ENCODE results near the gene ABCC1.

ABCC1 gene

DNA sequence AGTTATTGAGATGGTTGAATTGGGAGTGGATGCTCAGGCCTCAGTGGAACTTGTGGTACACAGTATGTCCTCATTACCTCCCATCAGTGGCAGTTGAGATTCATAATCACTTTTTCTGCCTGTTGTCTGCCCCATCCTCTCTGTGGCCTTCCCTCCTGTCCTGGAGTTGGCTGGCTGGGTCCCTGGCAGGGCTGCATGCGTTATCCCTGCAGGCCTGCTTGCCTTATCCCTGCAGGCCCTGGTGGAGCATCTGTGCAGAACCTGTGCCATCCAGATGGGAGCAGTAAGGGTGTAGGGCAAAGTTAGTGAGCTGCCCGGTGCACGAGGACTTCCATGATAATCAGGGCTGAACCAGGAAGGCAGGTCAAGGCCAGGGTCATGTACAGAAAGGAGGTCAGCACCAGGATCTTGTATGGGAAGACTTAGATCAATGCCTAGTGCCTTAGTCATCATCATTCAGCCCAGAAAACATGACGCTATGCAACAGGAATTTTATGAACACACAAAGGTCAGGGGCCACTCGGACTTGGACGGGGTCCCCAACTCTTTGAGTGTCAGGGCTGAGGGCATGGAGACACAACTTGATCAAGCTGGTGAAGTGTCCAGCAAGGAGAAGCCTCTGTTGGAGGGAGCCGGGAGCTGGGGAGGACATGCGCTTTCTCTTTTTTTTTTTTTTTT, 47.2 kb downstream of the ABCC1 start:
- Histone ChIP-seq H4K20me1 (ENCODE audit: insufficient read depth, low read length) (no peaks in the 10 kb centered on the region), H3K9ac (ENCODE audit: low read length) (no peak overlapping the region), H3K9me2 (ENCODE audit: low read depth, low read length) (no peaks in the 10 kb centered on the region), H3K27me3 (ENCODE audit: insufficient read depth, low read length) (no peaks in the 10 kb centered on the region), H3K36me3 (ENCODE audit: insufficient read depth, low read length) (peaks cover 30% of the 10 kb centered on the region), H3K4me2 (ENCODE audit: low read length) (no peak overlapping the region), H3K4me3 (ENCODE audit: low read depth, low read length, poor library complexity, severe bottlenecking) (no peak overlapping the region), H3K27ac (ENCODE audit: low read depth, low read length, poor library complexity, severe bottlenecking) (peak overlapping the region; percentile 45), H3K79me2 (ENCODE audit: insufficient read depth, low read length) (peaks cover 28% of the 10 kb centered on the region), H3F3A (ENCODE audit: insufficient read depth, low read length) (no peaks in the 10 kb centered on the region), H3K9me3 (ENCODE audit: low read length) (no peaks in the 10 kb centered on the region), H3K4me1 (ENCODE audit: insufficient read depth, low read length, severe bottlenecking) (peaks cover 62% of the 10 kb centered on the region), H2AFZ (ENCODE audit: low read length) (no peak overlapping the region)
- TF ChIP-seq, protein P1, sequence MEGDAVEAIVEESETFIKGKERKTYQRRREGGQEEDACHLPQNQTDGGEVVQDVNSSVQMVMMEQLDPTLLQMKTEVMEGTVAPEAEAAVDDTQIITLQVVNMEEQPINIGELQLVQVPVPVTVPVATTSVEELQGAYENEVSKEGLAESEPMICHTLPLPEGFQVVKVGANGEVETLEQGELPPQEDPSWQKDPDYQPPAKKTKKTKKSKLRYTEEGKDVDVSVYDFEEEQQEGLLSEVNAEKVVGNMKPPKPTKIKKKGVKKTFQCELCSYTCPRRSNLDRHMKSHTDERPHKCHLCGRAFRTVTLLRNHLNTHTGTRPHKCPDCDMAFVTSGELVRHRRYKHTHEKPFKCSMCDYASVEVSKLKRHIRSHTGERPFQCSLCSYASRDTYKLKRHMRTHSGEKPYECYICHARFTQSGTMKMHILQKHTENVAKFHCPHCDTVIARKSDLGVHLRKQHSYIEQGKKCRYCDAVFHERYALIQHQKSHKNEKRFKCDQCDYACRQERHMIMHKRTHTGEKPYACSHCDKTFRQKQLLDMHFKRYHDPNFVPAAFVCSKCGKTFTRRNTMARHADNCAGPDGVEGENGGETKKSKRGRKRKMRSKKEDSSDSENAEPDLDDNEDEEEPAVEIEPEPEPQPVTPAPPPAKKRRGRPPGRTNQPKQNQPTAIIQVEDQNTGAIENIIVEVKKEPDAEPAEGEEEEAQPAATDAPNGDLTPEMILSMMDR (IDR thresholded peaks at IDR 0.05; ENCODE audit: low read length): no peak
- no peak for TF ChIP-seq EZH2 (IDR thresholded peaks at IDR 0.05; ENCODE audit: borderline replicate concordance, low read length)

DNA sequence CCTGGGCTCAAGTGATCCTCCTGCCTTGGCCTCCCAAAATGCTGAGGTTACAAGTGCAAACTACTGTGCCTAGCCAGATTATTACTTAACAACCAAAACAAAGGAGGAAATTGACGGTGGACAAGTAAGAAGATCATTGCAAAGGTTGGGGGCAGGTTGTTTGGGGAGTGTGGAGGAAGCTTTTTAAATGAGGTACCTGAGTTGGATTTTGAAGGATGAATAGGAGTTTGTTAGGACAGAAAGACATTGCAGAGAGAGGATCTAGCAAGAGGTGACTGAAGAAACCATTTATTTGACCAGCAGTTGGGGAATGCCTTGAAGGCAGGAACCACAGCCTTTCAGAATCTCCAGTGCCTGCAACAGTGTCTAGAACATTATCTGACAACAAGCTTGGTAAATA, 51.3 kb downstream of the ABCC1 start:
- H3K4me3 ChIP-seq (ENCODE audit: low read depth, low read length, poor library complexity, severe bottlenecking): no peak overlapping the region
- peak overlapping the region; percentile 36 for H3K27ac ChIP-seq (ENCODE audit: low read depth, low read length, poor library complexity, severe bottlenecking)
- no peak overlapping the region for H3K9ac ChIP-seq (ENCODE audit: low read length)
- no peaks in the 10 kb centered on the region for H3K9me2 ChIP-seq (ENCODE audit: low read depth, low read length)
- TF ChIP-seq EZH2 (IDR thresholded peaks at IDR 0.05; ENCODE audit: borderline replicate concordance, low read length): no peak
- no peaks in the 10 kb centered on the region for H3F3A ChIP-seq (ENCODE audit: insufficient read depth, low read length)
- no peak overlapping the region for H3K4me2 ChIP-seq (ENCODE audit: low read length)
- peaks cover 37% of the 10 kb centered on the region for H3K79me2 ChIP-seq (ENCODE audit: insufficient read depth, low read length)
- no peak overlapping the region for H2AFZ ChIP-seq (ENCODE audit: low read length)
- H4K20me1 ChIP-seq (ENCODE audit: insufficient read depth, low read length): no peaks in the 10 kb centered on the region
- H3K36me3 ChIP-seq (ENCODE audit: insufficient read depth, low read length): peaks cover 8% of the 10 kb centered on the region
- H3K4me1 ChIP-seq (ENCODE audit: insufficient read depth, low read length, severe bottlenecking): peaks cover 31% of the 10 kb centered on the region
- H3K9me3 ChIP-seq (ENCODE audit: low read length): no peaks in the 10 kb centered on the region
- no peaks in the 10 kb centered on the region for H3K27me3 ChIP-seq (ENCODE audit: insufficient read depth, low read length)

DNA sequence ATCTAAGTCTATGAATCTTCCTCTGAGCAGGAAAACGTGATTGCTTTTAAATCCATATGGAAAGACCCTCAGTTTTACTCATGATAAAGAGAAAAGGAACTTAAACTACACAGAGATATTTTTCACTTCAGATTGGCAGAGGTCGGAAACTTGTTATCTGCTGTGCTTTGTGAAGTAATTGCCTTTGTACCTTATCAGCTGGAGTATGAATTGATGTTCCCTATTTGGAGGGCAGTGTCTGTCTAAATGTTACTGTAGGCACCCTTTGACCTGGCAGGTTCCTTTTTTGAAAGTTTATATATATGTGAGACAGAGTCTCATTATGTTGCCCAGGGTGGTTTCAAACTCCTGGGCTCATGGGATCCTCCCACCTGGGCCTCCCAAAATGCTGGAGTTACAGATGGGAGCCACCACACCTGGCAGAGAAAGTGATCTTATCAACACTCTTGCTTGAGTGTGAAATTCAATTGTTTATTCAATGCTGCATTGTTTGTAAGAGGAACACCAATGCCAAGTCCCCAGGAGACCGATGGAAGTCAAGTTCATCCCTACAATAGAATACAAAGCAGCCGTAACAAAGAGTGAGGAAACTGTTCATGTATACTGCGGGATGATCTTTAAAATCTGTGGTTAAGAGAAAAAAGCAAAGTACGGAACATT, 52.3 kb downstream of the ABCC1 start:
- Histone ChIP-seq H3K36me3 (ENCODE audit: insufficient read depth, low read length) (peaks cover 6% of the 10 kb centered on the region), H2AFZ (ENCODE audit: low read length) (no peak overlapping the region), H3K4me2 (ENCODE audit: low read length) (no peak overlapping the region), H3K9me2 (ENCODE audit: low read depth, low read length) (no peaks in the 10 kb centered on the region), H3K9me3 (ENCODE audit: low read length) (no peaks in the 10 kb centered on the region), H4K20me1 (ENCODE audit: insufficient read depth, low read length) (no peaks in the 10 kb centered on the region), H3K4me1 (ENCODE audit: insufficient read depth, low read length, severe bottlenecking) (peaks cover 32% of the 10 kb centered on the region), H3F3A (ENCODE audit: insufficient read depth, low read length) (no peaks in the 10 kb centered on the region), H3K9ac (ENCODE audit: low read length) (no peak overlapping the region), H3K4me3 (ENCODE audit: low read depth, low read length, poor library complexity, severe bottlenecking) (no peak overlapping the region), H3K27me3 (ENCODE audit: insufficient read depth, low read length) (no peaks in the 10 kb centered on the region), H3K27ac (ENCODE audit: low read depth, low read length, poor library complexity, severe bottlenecking) (no peak overlapping the region), H3K79me2 (ENCODE audit: insufficient read depth, low read length) (peaks cover 41% of the 10 kb centered on the region)
- TF ChIP-seq EZH2 (IDR thresholded peaks at IDR 0.05; ENCODE audit: borderline replicate concordance, low read length): no peak
- TF ChIP-seq, protein P1 (IDR thresholded peaks at IDR 0.05; ENCODE audit: low read length): no peak
